IPS DF 19.7 (cell line): ENCODE data around the gene ADGRL1.

ENCODE experiments used
- DNase-seq: peaks from one replicate; pipeline ENCODE4 v3.0.0-alpha.2; 2013; ENCODE audit warnings: low read depth, low spot score

ADGRL1 gene

GRCh38 chr19:14139944-14140343 is 66.0 kb downstream of the ADGRL1 start:
- DNase-seq: no peak

GRCh38 chr19:14138576-14139265 is 67.2 kb downstream of the ADGRL1 start:
- DNase-seq: no peak

- DNase-seq: peak; percentile 99
Measured at GRCh38 chr19:14136509-14137281, 69.3 kb downstream of the ADGRL1 start, which contains the start of gene ASF1B. TSS of gene ASF1B (minus strand) at chr19:14136589. CDS start at chr19:14136456, 133 bp downstream.

GRCh38 chr19:14135985-14136508 is 69.9 kb downstream of the ADGRL1 start:
- DNase-seq: no peak

GRCh38 chr19:14135355-14135754 is 70.6 kb downstream of the ADGRL1 start:
- DNase-seq: no peak

- DNase-seq: no peak
Measured at GRCh38 chr19:14127929-14128509, 78.0 kb downstream of the ADGRL1 start.

GRCh38 chr19:14127176-14127575 is 78.8 kb downstream of the ADGRL1 start:
- no peak for DNase-seq

- DNase-seq: no peak
Measured at GRCh38 chr19:14122924-14123323, 83.0 kb downstream of the ADGRL1 start.

- no peak for DNase-seq
Measured at GRCh38 chr19:14120497-14120780, 85.5 kb downstream of the ADGRL1 start.

GRCh38 chr19:14119644-14120496 is 86.1 kb downstream of the ADGRL1 start:
- no peak for DNase-seq

- no peak for DNase-seq
Measured at GRCh38 chr19:14119146-14119545, 86.8 kb downstream of the ADGRL1 start.

GRCh38 chr19:14118165-14119051 is 87.6 kb downstream of the ADGRL1 start:
- DNase-seq: no peak

GRCh38 chr19:14117668-14118164 is 88.3 kb downstream of the ADGRL1 start, which contains the start of gene PRKACA:
TSS of gene PRKACA (minus strand) at chr19:14117762. CDS start at chr19:14117547, 215 bp downstream.
- DNase-seq: peak; percentile 95

- DNase-seq: no peak
Measured at GRCh38 chr19:14116918-14117578, 88.9 kb downstream of the ADGRL1 start.

- no peak for DNase-seq
Measured at GRCh38 chr19:14116525-14116917, 89.4 kb downstream of the ADGRL1 start.

GRCh38 chr19:14115756-14116155 is 90.2 kb downstream of the ADGRL1 start:
- DNase-seq: no peak

- DNase-seq: no peak
Measured at GRCh38 chr19:14114854-14115253, 91.1 kb downstream of the ADGRL1 start.

GRCh38 chr19:14114439-14114838 is 91.5 kb downstream of the ADGRL1 start:
- DNase-seq: no peak

- DNase-seq: no peak
Measured at GRCh38 chr19:14113762-14114414, 92.1 kb downstream of the ADGRL1 start.
